ENCODE results near the gene PRR33.
"Not testable (repeated sequence)": the region's sequence is repeated elsewhere in the genome, so short reads cannot be mapped to it uniquely, and the experiment has no call there.

- TF ChIP-seq CTCF (IDR thresholded peaks at IDR 0.05); REST (IDR thresholded peaks at IDR 0.05; ENCODE audit: insufficient read depth in 1 of 2, low read depth in 2 of 2, low read length in 1 of 2); POLR2AphosphoS5 (IDR thresholded peaks at IDR 0.05; ENCODE audit: low read depth, low read length): not testable (repeated sequence)
These were observed 48.1 kb upstream of the PRR33 start for GRCh38 chr11:1939788-1940187.

All from Panc1 (cell line).